Keratinocyte (primary cell): Measurements from ENCODE around the gene MAPK12. TPM values are rescaled to one million over a fixed set of nuclear protein-coding genes. Genes with fewer than 3 reads are reported as not detected.
A peak's percentile ranks its signal among the peaks of the same experiment; 100 is the strongest.

Source experiments
- DNase-seq: peaks from one replicate; pipeline ENCODE4 v3.0.0-alpha.2; 2011; ENCODE audit warnings: low read depth, missing footprints, low spot score
- FAIRE-seq: peaks from 2 replicates; lab custom pipeline; 2011; peaks lifted over from hg19 to GRCh38; lab: Jason Lieb, UNC
- H2AFZ ChIP-seq: 2 replicates; pipeline ENCODE4 v1.6.0; 2012; ENCODE audit warnings: low read length, control low read depth, inconsistent platforms; ENCODE audit not compliant: control insufficient read depth
- H3K27ac ChIP-seq: 2 replicates; pipeline ENCODE4 v1.5.1; 2011; ENCODE audit warnings: low read length; ENCODE audit not compliant: control insufficient read depth, insufficient read depth
- H3K27me3 ChIP-seq: 3 replicates; pipeline ENCODE4 v1.6.0; 2011; ENCODE audit warnings: low read length; ENCODE audit not compliant: control insufficient read depth, insufficient read depth; ENCODE audit errors: extremely low read depth
- H3K36me3 ChIP-seq, 2 experiments: 2 replicates in 1 of 2; 3 replicates in 1 of 2; pipeline ENCODE4 v1.5.1; 2011; ENCODE audit warnings: low read length in 2 of 2, mild to moderate bottlenecking in 1 of 2; ENCODE audit not compliant: control insufficient read depth in 2 of 2, insufficient read depth in 2 of 2; ENCODE audit errors: extremely low read depth in 1 of 2
- H3K4me1 ChIP-seq: 3 replicates; pipeline ENCODE4 v1.5.1; 2011; ENCODE audit warnings: low read length; ENCODE audit not compliant: control insufficient read depth, insufficient read depth; ENCODE audit errors: extremely low read depth
- H3K4me2 ChIP-seq: 3 replicates; pipeline ENCODE4 v1.6.0; 2011; ENCODE audit warnings: low read depth, low read length; ENCODE audit not compliant: control insufficient read depth, insufficient read depth; ENCODE audit errors: extremely low read depth
- H3K4me3 ChIP-seq, 3 experiments: fragments of 200-600 bp in 1 of 3; sonication (generic) in 1 of 3; 2 replicates in 2 of 3; 3 replicates in 1 of 3; pipeline ENCODE4 v1.5.1; 2011 to 2016; ENCODE audit warnings: low read length in 3 of 3, mild to moderate bottlenecking in 3 of 3, control low read depth in 2 of 3, inconsistent platforms in 1 of 3, low read depth in 1 of 3, mixed read lengths in 1 of 3, mixed run types in 1 of 3, moderate library complexity in 1 of 3; ENCODE audit not compliant: control insufficient read depth in 2 of 3, insufficient read depth in 2 of 3; ENCODE audit errors: extremely low read depth in 1 of 3
- H3K79me2 ChIP-seq: 2 replicates; pipeline ENCODE4 v1.6.0; 2012; ENCODE audit warnings: low read length; ENCODE audit not compliant: control insufficient read depth, insufficient read depth
- H3K9ac ChIP-seq: 3 replicates; pipeline ENCODE4 v1.6.0; 2011; ENCODE audit warnings: low read length; ENCODE audit not compliant: control insufficient read depth, insufficient read depth; ENCODE audit errors: extremely low read depth
- H3K9me1 ChIP-seq: 3 replicates; pipeline ENCODE4 v1.6.0; 2011; ENCODE audit warnings: low read length; ENCODE audit not compliant: control insufficient read depth, insufficient read depth; ENCODE audit errors: extremely low read depth
- H3K9me3 ChIP-seq: 2 replicates; pipeline ENCODE4 v1.5.1; 2012; ENCODE audit warnings: low read depth, low read length; ENCODE audit not compliant: control insufficient read depth
- H4K20me1 ChIP-seq: 3 replicates; pipeline ENCODE4 v1.6.0; 2011; ENCODE audit warnings: low read length; ENCODE audit not compliant: control insufficient read depth, insufficient read depth; ENCODE audit errors: extremely low read depth
- EZH2 ChIP-seq: IDR thresholded peaks from one replicate; pipeline ENCODE4 v1.6.1; 2012; ENCODE audit warnings: inconsistent platforms, mild to moderate bottlenecking, low read length, moderate library complexity
- dilution Hi-C: fragments of 300-500 bp; cut with MboI; formaldehyde crosslinking; loops from one replicate; pipeline ENCODE4 v1.7.0; 2020; ENCODE audit warnings: low sequenced_read_pairs; ENCODE audit not compliant: extremely low pct_ligation_motif_present
- polyA plus RNA-seq, 5 experiments: library from polyadenylated mRNA; depleted of rRNA in 3 of 5; stranded (reverse) in 3 of 5; stranded (forward) in 1 of 5; unstranded in 1 of 5; fragments of >200 nt; gene quantifications; 1 replicate in 1 of 5; 2 replicates in 3 of 5; 3 replicates in 1 of 5; pipeline versions ENCODE4 v1.2.1 to v1.2.3, GENCODE V29; 2011 to 2012; ENCODE audit warnings: missing spikeins in 2 of 5, low read depth in 1 of 5, low replicate concordance in 1 of 5
- TF ChIP-seq, protein P1 (sequence below), 3 experiments: IDR thresholded peaks in 1 of 3; conservative IDR thresholded peaks in 1 of 3; optimal IDR thresholded peaks in 1 of 3; 2 replicates in 2 of 3; 3 replicates in 1 of 3; pipeline versions ENCODE3 to v1.5.1; 2011; ENCODE audit warnings: low read length in 3 of 3, mild to moderate bottlenecking in 3 of 3, moderate library complexity in 2 of 3, control low read depth in 1 of 3, inconsistent platforms in 1 of 3; ENCODE audit not compliant: insufficient read depth in 2 of 3; ENCODE audit errors: extremely low read depth in 1 of 3

MAPK12 gene
- polyA plus RNA-seq, 1 donor (not counting 4 experiments of a cell fraction or from before 2014, with no cell fraction given): 10.1 TPM

GRCh38 chr22:50278461-50278860 lies 17.0 kb upstream of the MAPK12 start:
- no peak overlapping the region for H2AFZ ChIP-seq
- peaks cover 2% of the 10 kb centered on the region for H3K9me3 ChIP-seq
- H3K4me1 ChIP-seq: peaks cover 18% of the 10 kb centered on the region
- no peak overlapping the region for H3K4me2 ChIP-seq
- dilution Hi-C loops: no loop called here
- FAIRE-seq (no peak), DNase-seq (no peak)
- no peak for TF ChIP-seq EZH2
- TF ChIP-seq, protein P1, sequence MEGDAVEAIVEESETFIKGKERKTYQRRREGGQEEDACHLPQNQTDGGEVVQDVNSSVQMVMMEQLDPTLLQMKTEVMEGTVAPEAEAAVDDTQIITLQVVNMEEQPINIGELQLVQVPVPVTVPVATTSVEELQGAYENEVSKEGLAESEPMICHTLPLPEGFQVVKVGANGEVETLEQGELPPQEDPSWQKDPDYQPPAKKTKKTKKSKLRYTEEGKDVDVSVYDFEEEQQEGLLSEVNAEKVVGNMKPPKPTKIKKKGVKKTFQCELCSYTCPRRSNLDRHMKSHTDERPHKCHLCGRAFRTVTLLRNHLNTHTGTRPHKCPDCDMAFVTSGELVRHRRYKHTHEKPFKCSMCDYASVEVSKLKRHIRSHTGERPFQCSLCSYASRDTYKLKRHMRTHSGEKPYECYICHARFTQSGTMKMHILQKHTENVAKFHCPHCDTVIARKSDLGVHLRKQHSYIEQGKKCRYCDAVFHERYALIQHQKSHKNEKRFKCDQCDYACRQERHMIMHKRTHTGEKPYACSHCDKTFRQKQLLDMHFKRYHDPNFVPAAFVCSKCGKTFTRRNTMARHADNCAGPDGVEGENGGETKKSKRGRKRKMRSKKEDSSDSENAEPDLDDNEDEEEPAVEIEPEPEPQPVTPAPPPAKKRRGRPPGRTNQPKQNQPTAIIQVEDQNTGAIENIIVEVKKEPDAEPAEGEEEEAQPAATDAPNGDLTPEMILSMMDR (optimal IDR thresholded peaks at IDR 0.05 in 1 of 3, IDR thresholded peaks at IDR 0.05 in 1 of 3, conservative IDR thresholded peaks at IDR 0.05 in 1 of 3; ENCODE audit: extremely low read depth in 1 of 3, insufficient read depth in 2 of 3, low read length in 3 of 3): no peak
- no peak overlapping the region for H3K4me3 ChIP-seq
- H3K79me2 ChIP-seq: peaks cover 9% of the 10 kb centered on the region
- H3K27ac ChIP-seq: no peak overlapping the region
- peaks cover 38 to 48% of the 10 kb centered on the region in 2 experiments for H3K36me3 ChIP-seq
- no peaks in the 10 kb centered on the region for H3K27me3 ChIP-seq
- H4K20me1 ChIP-seq: peaks cover 3% of the 10 kb centered on the region
- no peak overlapping the region for H3K9ac ChIP-seq
- no peaks in the 10 kb centered on the region for H3K9me1 ChIP-seq

DNA sequence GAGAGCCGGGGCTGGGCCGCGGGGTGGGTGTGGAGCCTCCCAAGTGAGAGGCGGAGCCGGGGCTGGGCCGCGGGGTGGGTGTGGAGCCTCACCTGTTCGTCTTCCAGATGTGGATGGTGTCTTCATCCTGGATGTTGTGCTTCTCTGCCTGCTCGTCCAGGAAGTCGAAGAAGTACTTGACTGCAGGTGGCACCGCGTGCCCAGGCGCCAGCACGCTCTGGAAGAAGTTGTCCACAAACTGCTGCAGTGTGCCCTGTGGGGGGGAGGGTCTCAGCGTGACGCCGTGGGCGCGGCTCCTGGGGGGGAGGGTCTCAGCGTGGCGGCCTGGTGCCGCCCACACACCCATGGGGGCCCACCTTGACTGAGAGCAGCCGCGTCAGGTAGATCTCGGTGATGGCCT lies 16.3 kb upstream of the MAPK12 start:
- H3K27me3 ChIP-seq: no peaks in the 10 kb centered on the region
- H3K9ac ChIP-seq: no peak overlapping the region
- TF ChIP-seq, protein P1 (optimal IDR thresholded peaks at IDR 0.05 in 1 of 3, IDR thresholded peaks at IDR 0.05 in 1 of 3, conservative IDR thresholded peaks at IDR 0.05 in 1 of 3; ENCODE audit: extremely low read depth in 1 of 3, insufficient read depth in 2 of 3, low read length in 3 of 3): peak in 1 of 3 experiments; percentile 19
- no peak for TF ChIP-seq EZH2
- no peak overlapping the region for H3K4me2 ChIP-seq
- H2AFZ ChIP-seq: no peak overlapping the region
- FAIRE-seq: no peak
- peaks cover 3% of the 10 kb centered on the region for H4K20me1 ChIP-seq
- no peak for DNase-seq
- peaks cover 38 to 46% of the 10 kb centered on the region in 2 experiments for H3K36me3 ChIP-seq
- H3K9me1 ChIP-seq: no peaks in the 10 kb centered on the region
- peaks cover 13% of the 10 kb centered on the region for H3K4me1 ChIP-seq
- H3K9me3 ChIP-seq: peaks cover 2% of the 10 kb centered on the region
- no peak overlapping the region for H3K27ac ChIP-seq
- peaks cover 9% of the 10 kb centered on the region for H3K79me2 ChIP-seq
- dilution Hi-C loops: no loop called here
- H3K4me3 ChIP-seq: no peak overlapping the region
